Measurements from ENCODE around the gene SNIP1.

SNIP1 gene, protein sequence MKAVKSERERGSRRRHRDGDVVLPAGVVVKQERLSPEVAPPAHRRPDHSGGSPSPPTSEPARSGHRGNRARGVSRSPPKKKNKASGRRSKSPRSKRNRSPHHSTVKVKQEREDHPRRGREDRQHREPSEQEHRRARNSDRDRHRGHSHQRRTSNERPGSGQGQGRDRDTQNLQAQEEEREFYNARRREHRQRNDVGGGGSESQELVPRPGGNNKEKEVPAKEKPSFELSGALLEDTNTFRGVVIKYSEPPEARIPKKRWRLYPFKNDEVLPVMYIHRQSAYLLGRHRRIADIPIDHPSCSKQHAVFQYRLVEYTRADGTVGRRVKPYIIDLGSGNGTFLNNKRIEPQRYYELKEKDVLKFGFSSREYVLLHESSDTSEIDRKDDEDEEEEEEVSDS

DNA sequence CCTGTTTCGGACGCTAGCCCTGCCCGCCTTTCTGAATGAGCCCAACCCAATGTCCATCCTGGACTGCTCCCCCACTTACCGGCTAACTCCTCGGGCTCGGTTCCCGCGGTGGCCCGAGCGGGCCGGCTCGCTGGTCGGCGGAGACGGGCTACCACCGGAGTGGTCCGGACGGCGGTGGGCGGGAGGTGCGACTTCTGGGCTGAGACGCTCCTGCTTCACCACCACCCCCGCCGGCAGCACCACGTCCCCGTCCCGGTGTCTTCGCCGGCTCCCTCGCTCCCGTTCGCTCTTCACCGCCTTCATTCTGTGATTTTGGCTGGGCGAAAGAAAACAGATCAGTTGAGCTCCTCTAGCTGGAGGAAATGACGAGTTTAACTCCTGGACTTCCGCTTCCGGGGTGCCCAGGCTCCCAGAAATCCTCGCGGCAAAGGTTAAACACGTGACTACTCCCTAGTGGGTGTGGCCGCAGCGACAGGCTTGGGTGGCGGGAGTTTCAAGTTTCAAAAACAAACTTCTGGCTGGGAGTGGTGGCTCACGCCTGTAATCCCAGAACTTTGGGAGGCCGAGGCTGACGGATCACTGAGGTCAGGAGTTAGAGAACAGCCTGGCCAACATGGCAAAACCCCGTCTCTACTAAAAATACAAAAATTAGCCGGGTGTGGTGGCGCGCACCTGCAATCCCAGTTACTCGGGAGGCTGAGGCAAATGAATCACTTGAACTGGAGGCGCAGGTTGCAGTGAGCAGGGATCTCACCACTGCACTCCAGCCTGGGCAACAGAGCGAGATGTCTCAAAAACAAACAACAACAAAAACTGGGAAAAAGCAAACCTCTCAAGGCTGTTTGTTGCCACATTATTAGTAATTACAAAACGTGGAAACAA, at the start of gene SNIP1:
Gene SNIP1 (minus strand): TSS at position 367 of the 882 bp plus-strand sequence. CDS start 64 bp downstream, at position 303.
- in situ Hi-C loops (cut with MboI; ENCODE audit: low pct_unique_long_range_greater_than_20kb, low sequenced_read_pairs, unreplicated experiment) = loop anchor here (25.0 kb wide), 1 partner anchor 308 kb away; the partner anchor contains the start of gene MTF1
- TF ChIP-seq, protein P1, sequence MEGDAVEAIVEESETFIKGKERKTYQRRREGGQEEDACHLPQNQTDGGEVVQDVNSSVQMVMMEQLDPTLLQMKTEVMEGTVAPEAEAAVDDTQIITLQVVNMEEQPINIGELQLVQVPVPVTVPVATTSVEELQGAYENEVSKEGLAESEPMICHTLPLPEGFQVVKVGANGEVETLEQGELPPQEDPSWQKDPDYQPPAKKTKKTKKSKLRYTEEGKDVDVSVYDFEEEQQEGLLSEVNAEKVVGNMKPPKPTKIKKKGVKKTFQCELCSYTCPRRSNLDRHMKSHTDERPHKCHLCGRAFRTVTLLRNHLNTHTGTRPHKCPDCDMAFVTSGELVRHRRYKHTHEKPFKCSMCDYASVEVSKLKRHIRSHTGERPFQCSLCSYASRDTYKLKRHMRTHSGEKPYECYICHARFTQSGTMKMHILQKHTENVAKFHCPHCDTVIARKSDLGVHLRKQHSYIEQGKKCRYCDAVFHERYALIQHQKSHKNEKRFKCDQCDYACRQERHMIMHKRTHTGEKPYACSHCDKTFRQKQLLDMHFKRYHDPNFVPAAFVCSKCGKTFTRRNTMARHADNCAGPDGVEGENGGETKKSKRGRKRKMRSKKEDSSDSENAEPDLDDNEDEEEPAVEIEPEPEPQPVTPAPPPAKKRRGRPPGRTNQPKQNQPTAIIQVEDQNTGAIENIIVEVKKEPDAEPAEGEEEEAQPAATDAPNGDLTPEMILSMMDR (IDR thresholded peaks at IDR 0.05; ENCODE audit: extremely low read depth, insufficient read depth, missing control alignments) = no peak
- DNase-seq (ENCODE audit: low spot score) = peak; percentile 98

DNA sequence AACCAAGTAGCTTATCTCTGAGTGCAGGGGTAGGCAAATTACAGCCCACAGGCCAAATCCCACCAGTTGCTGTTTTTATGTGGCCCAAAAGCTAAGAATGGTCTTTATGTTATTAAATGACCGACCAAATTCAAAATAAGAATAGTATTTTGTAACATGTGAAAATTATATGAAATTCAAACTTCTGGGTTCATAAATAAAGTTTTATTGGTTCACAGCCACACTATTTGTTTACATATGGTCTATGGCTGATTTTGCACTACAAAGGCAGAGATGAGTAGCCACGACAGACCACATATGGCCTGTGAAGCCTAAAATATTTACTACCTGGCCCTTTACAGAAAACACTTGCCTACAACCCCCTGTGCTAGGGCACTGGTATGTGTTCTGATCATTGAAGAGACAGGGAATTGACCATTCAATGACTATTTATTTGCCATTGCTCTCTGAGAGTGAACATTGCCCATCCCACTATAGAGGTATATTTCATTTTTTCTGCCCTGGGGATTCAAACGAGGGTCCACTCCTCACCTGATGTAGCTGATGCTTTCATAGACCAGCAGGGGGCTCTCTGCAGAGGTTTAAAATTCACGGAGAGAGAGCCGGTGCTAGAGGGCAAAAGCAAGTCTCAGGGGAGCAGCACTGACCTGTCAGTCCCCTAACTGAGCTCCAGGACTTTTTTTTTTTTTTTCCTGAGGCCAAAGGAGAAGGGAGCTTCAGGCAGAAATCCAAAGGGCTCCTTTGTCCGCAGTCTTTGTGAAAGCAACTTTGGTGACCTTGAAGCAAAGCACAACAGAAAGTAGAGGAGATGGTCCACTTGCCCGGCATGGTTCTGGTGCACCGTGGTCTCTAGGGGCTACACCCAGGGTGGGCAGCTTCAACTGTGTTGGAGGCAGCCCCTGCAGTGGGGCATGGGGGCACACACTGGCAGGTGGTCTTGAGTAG, 48.9 kb upstream of the SNIP1 start:
- in situ Hi-C loops (cut with MboI; ENCODE audit: low pct_unique_long_range_greater_than_20kb, low sequenced_read_pairs, unreplicated experiment) = loop anchor here (10.0 kb wide), 1 partner anchor 72 kb away; no protein-coding TSS in a partner anchor
- DNase-seq (ENCODE audit: low spot score) = peak; percentile 70
- TF ChIP-seq, protein P1 (IDR thresholded peaks at IDR 0.05; ENCODE audit: extremely low read depth, insufficient read depth, missing control alignments) = peak; percentile 73

DNA sequence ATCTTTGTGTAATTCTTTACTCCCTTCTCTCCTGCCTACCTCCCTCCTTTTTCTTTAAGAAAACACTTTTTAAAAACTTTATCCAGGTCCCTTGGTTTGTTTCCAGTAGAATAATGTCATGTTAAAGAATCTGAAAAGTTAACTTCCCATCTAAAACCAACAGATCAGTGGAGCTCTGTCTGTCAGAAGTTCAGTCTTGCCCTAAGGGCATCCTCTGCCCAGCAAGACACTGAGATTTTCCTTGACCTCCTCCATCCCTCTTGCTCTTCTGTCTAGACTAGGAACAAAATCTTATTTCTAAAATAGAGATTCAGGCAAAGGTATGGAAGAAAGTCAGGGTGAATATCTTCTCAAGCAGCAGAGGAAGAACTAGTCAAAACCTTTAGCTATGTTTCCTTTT, 47.3 kb upstream of the SNIP1 start:
- DNase-seq (ENCODE audit: low spot score) = no peak
- in situ Hi-C loops (cut with MboI; ENCODE audit: low pct_unique_long_range_greater_than_20kb, low sequenced_read_pairs, unreplicated experiment) = loop anchor here (10.0 kb wide), 1 partner anchor 73 kb away; no protein-coding TSS in a partner anchor
- TF ChIP-seq, protein P1 (IDR thresholded peaks at IDR 0.05; ENCODE audit: extremely low read depth, insufficient read depth, missing control alignments) = no peak

DNA sequence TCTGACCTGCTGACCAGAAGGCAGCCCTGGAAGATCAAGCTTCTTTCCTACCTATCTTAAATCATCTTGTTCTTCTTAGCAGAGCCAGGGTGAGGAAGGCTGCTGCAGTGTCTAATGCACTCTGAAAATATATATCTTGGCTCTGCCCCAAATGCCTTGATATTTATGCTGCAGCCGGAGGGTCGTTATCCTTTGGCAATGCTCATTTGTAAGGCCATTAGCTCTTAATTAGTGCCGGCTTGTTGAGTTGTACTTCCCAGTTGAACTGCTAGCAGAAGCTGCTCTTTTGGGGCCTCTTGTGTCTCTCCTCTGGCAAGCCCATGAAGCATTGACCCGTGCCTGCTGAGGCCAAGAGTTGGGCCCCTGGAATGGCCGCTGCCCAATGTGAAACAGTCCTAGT, 45.8 kb upstream of the SNIP1 start:
- no peak for DNase-seq (ENCODE audit: low spot score)
- TF ChIP-seq, protein P1 (IDR thresholded peaks at IDR 0.05; ENCODE audit: extremely low read depth, insufficient read depth, missing control alignments) = no peak
- in situ Hi-C loops (cut with MboI; ENCODE audit: low pct_unique_long_range_greater_than_20kb, low sequenced_read_pairs, unreplicated experiment) = loop anchor here (10.0 kb wide), 1 partner anchor 75 kb away; no protein-coding TSS in a partner anchor

DNA sequence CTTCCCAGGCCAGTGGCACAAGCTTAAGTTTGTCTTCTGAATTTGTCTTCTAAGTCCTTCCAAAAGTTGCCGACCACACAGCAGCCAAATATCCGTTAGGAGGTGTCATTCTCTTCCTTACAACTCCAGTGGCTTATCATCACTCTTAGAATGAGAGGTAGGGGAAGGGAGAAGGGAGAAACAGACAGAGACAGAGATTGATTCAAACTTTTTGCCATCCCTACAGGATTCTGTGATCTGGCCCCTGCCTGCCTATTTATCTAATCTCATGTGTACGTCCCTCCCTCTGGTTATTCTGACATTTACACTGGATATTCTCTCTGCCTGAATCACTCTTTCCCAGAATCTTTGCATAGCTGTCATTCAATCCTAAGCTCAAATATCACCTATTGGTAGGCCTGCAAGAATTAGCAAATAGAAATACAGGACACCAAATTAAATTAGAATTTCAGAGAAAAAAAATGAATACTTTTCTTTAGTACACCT, 42.1 kb upstream of the SNIP1 start:
- DNase-seq (ENCODE audit: low spot score) = no peak
- TF ChIP-seq, protein P1 (IDR thresholded peaks at IDR 0.05; ENCODE audit: extremely low read depth, insufficient read depth, missing control alignments) = no peak
- in situ Hi-C loops (cut with MboI; ENCODE audit: low pct_unique_long_range_greater_than_20kb, low sequenced_read_pairs, unreplicated experiment) = no loop called here

All from GM13977 (cell line).